ENCODE results near the gene ENHO.

DNA sequence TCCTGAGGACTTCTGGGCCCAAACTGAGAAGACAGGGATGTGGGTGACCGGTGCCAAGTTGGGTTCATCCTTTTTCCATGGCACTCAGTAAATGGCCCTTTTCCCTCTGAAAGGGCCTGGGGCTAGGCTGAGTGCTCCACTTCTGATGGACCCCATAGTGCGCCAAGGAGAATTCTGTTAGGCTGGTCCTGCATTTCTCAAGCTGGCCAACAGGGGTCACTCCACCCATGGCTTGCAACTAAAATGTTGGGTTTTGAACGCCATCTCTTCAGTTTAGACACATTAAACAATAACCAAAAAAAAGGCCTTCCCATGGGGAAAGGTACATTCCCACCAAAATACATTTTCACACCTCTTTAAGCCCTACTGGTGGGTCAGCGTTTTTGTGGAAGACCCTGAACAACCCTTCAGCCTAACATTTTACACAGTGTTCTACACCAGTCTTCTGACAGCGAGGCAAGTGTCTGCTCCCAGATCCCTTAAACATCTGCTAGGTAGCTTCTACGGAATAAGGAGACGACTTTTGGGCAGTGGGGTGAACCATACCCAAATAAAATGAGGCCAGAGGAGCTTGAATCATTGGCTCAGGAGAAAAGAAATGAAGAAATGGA, 39.5 kb upstream of the ENHO start:
- TF ChIP-seq YY1 (IDR thresholded peaks at IDR 0.05; ENCODE audit: insufficient read depth, insufficient read length): no peak
- TF ChIP-seq ZNF274 (IDR thresholded peaks at IDR 0.05; ENCODE audit: low read depth, low read length): no peak
- no peak for TF ChIP-seq SUZ12 (IDR thresholded peaks at IDR 0.05; ENCODE audit: extremely low read depth, insufficient read depth, insufficient read length)
